HUES48 (cell line): Measurements from ENCODE around the gene GALNT17.
"Not testable (repeated sequence)": the region's sequence is repeated elsewhere in the genome, so short reads cannot be mapped to it uniquely, and the experiment has no call there.

ENCODE experiments used
- H3K27ac ChIP-seq: one replicate; pipeline ENCODE4 v1.7.0; 2013; ENCODE audit warnings: low read depth, low read length, inconsistent platforms
- H3K27me3 ChIP-seq: 2 replicates; pipeline ENCODE4 v1.6.1; 2013; ENCODE audit warnings: mild to moderate bottlenecking, low read length; ENCODE audit not compliant: control insufficient read depth, insufficient read depth
- H3K36me3 ChIP-seq: 2 replicates; pipeline ENCODE4 v1.6.1; 2013; ENCODE audit warnings: low read length; ENCODE audit not compliant: control insufficient read depth, insufficient read depth
- H3K4me1 ChIP-seq: 2 replicates; pipeline ENCODE4 v1.6.1; 2013; ENCODE audit warnings: mild to moderate bottlenecking, low read length; ENCODE audit not compliant: control insufficient read depth, insufficient read depth
- H3K4me3 ChIP-seq: 2 replicates; pipeline ENCODE4 v1.5.1; 2013; ENCODE audit warnings: mild to moderate bottlenecking, low read depth, low read length
- H3K9ac ChIP-seq: 2 replicates; pipeline ENCODE4 v1.6.1; 2013; ENCODE audit warnings: mild to moderate bottlenecking, low read depth, low read length, moderate library complexity
- H3K9me3 ChIP-seq: 2 replicates; pipeline ENCODE4 v1.6.1; 2013; ENCODE audit warnings: low read length; ENCODE audit not compliant: control insufficient read depth, insufficient read depth

Gene GALNT17

GRCh38 chr7:71625545-71625944, 493.6 kb downstream of the GALNT17 start:
- Histone ChIP-seq H3K9ac (no peak overlapping the region), H3K9me3 (no peaks in the 10 kb centered on the region), H3K27me3 (no peaks in the 10 kb centered on the region), H3K27ac (no peak overlapping the region), H3K4me3 (no peak overlapping the region), H3K4me1 (peaks cover 8% of the 10 kb centered on the region), H3K36me3 (no peaks in the 10 kb centered on the region)

GRCh38 chr7:71626206-71626605, 494.3 kb downstream of the GALNT17 start:
- no peak overlapping the region for H3K4me3 ChIP-seq
- H3K27ac ChIP-seq = no peak overlapping the region
- H3K9me3 ChIP-seq = no peaks in the 10 kb centered on the region
- H3K4me1 ChIP-seq = peaks cover under 1% of the 10 kb centered on the region
- no peaks in the 10 kb centered on the region for H3K27me3 ChIP-seq
- H3K9ac ChIP-seq = no peak overlapping the region
- H3K36me3 ChIP-seq = no peaks in the 10 kb centered on the region

GRCh38 chr7:71627651-71628050, 495.7 kb downstream of the GALNT17 start:
- Histone ChIP-seq H3K9ac (no peak overlapping the region), H3K4me3 (no peak overlapping the region), H3K27ac (no peak overlapping the region), H3K9me3 (no peaks in the 10 kb centered on the region), H3K36me3 (no peaks in the 10 kb centered on the region), H3K27me3 (no peaks in the 10 kb centered on the region), H3K4me1 (no peaks in the 10 kb centered on the region)

GRCh38 chr7:71630516-71630915, 498.6 kb downstream of the GALNT17 start:
- Histone ChIP-seq H3K4me1 (peaks cover 12% of the 10 kb centered on the region), H3K9ac (no peak overlapping the region), H3K27ac (no peak overlapping the region), H3K27me3 (no peaks in the 10 kb centered on the region), H3K9me3 (no peaks in the 10 kb centered on the region), H3K36me3 (no peaks in the 10 kb centered on the region), H3K4me3 (no peak overlapping the region)

GRCh38 chr7:71633551-71634008, 501.6 kb downstream of the GALNT17 start:
- Histone ChIP-seq H3K36me3 (no peaks in the 10 kb centered on the region), H3K27me3 (no peaks in the 10 kb centered on the region), H3K27ac (peak overlapping the region; percentile 90), H3K4me3 (no peak overlapping the region), H3K4me1 (peaks cover 17% of the 10 kb centered on the region), H3K9me3 (no peaks in the 10 kb centered on the region), H3K9ac (peak overlapping the region; percentile 26; the same call in 1 of the 2 replicates)

- not testable (repeated sequence) for H3K27me3 ChIP-seq, H3K27ac ChIP-seq, H3K9me3 ChIP-seq, H3K4me3 ChIP-seq, H3K9ac ChIP-seq, H3K36me3 ChIP-seq
- H3K4me1 ChIP-seq = peaks cover 21% of the 10 kb centered on the region
Measured at GRCh38 chr7:71635849-71636248, 503.9 kb downstream of the GALNT17 start.

- H3K9ac ChIP-seq = no peak overlapping the region
- peak overlapping the region; percentile 26 for H3K27ac ChIP-seq
- H3K4me1 ChIP-seq = peaks cover 21% of the 10 kb centered on the region
- H3K36me3 ChIP-seq = no peaks in the 10 kb centered on the region
- no peaks in the 10 kb centered on the region for H3K9me3 ChIP-seq
- H3K27me3 ChIP-seq = no peaks in the 10 kb centered on the region
- H3K4me3 ChIP-seq = no peak overlapping the region
Measured at GRCh38 chr7:71636329-71636728, 504.4 kb downstream of the GALNT17 start.

GRCh38 chr7:71637578-71637977, 505.6 kb downstream of the GALNT17 start:
- H3K4me3 ChIP-seq = no peak overlapping the region
- peaks cover 21% of the 10 kb centered on the region for H3K4me1 ChIP-seq
- no peak overlapping the region for H3K9ac ChIP-seq
- H3K27me3 ChIP-seq = no peaks in the 10 kb centered on the region
- H3K36me3 ChIP-seq = no peaks in the 10 kb centered on the region
- no peaks in the 10 kb centered on the region for H3K9me3 ChIP-seq
- H3K27ac ChIP-seq = no peak overlapping the region

- Histone ChIP-seq H3K27me3 (no peaks in the 10 kb centered on the region), H3K9ac (no peak overlapping the region), H3K4me1 (peaks cover 20% of the 10 kb centered on the region), H3K27ac (no peak overlapping the region), H3K4me3 (no peak overlapping the region), H3K9me3 (no peaks in the 10 kb centered on the region), H3K36me3 (no peaks in the 10 kb centered on the region)
Measured at GRCh38 chr7:71638108-71638507, 506.2 kb downstream of the GALNT17 start.

- no peaks in the 10 kb centered on the region for H3K27me3 ChIP-seq
- no peaks in the 10 kb centered on the region for H3K36me3 ChIP-seq
- no peak overlapping the region for H3K9ac ChIP-seq
Measured at GRCh38 chr7:71639382-71640085, 507.6 kb downstream of the GALNT17 start.

GRCh38 chr7:71643031-71643430, 511.1 kb downstream of the GALNT17 start:
- H3K4me3 ChIP-seq, H3K4me1 ChIP-seq, H3K36me3 ChIP-seq, H3K27me3 ChIP-seq, H3K9ac ChIP-seq, H3K27ac ChIP-seq, H3K9me3 ChIP-seq: not testable (repeated sequence)

More at GRCh38 chr7:71639382-71640085, 507.6 kb downstream of the GALNT17 start:
- Histone ChIP-seq H3K27ac (no peak overlapping the region), H3K4me1 (peaks cover 9% of the 10 kb centered on the region; the same call in 1 of the 2 replicates), H3K9me3 (no peaks in the 10 kb centered on the region), H3K4me3 (no peak overlapping the region)
